CD4-positive, alpha-beta memory T cell (primary cell): Measurements from ENCODE around the gene RNF26. TPM values are rescaled to one million over a fixed set of nuclear protein-coding genes. Genes with fewer than 3 reads are reported as not detected.

ENCODE experiments used
- CTCF ChIA-PET: fragments of 350-600 bp; sonication (Branson Sonifier 250); formaldehyde crosslinking; loops from one replicate; lab custom pipeline; 2021; ENCODE audit warnings: inconsistent platforms; ENCODE audit not compliant: partially characterized antibody; lab: Charles Lee
- POLR2A ChIA-PET: fragments of 350-600 bp; sonication (Branson Sonifier 250); formaldehyde crosslinking; loops from one replicate; lab custom pipeline; 2021; ENCODE audit not compliant: partially characterized antibody; lab: Charles Lee
- DNase-seq, 5 donors: peaks; one replicate each; pipeline versions ENCODE4 v3.0.0 to v3.0.0-alpha.2; 2020 to 2022; ENCODE audit warnings: mixed read lengths in 1 of 5
- H3K27ac ChIP-seq: one replicate; pipeline ENCODE4 v1.7.0; 2013; ENCODE audit warnings: low read depth, low read length
- H3K27me3 ChIP-seq: 2 replicates; pipeline ENCODE4 v1.7.0; 2013; ENCODE audit warnings: mild to moderate bottlenecking, low read length, moderate library complexity; ENCODE audit not compliant: insufficient read depth
- H3K36me3 ChIP-seq: 2 replicates; pipeline ENCODE4 v1.7.0; 2013; ENCODE audit warnings: mild to moderate bottlenecking, low read length, moderate library complexity; ENCODE audit not compliant: insufficient read depth
- H3K4me1 ChIP-seq: 2 replicates; pipeline ENCODE4 v1.7.0; 2013; ENCODE audit warnings: mild to moderate bottlenecking, low read length, moderate library complexity; ENCODE audit not compliant: insufficient read depth
- H3K4me3 ChIP-seq, 2 donors: one replicate each; pipeline ENCODE4 v1.7.0; 2013; ENCODE audit warnings: low read length in 2 of 2, mild to moderate bottlenecking in 1 of 2
- H3K9me3 ChIP-seq, 2 donors: one replicate each; pipeline ENCODE4 v1.7.0; 2013; ENCODE audit warnings: low read length in 2 of 2, control low read depth in 1 of 2; ENCODE audit not compliant: control insufficient read depth in 1 of 2
- H3K27ac Mint-ChIP-seq, 7 donors: one replicate each; pipeline ENCODE4 v1.8.0; 2020 to 2021; ENCODE audit warnings: mixed read lengths in 7 of 7, mild to moderate bottlenecking in 6 of 7, inconsistent platforms in 3 of 7, moderate library complexity in 3 of 7
- H3K27me3 Mint-ChIP-seq, 2 donors: one replicate each; pipeline ENCODE4 v1.8.0; 2020 to 2021; ENCODE audit warnings: mixed read lengths in 2 of 2
- H3K36me3 Mint-ChIP-seq, 2 donors: one replicate each; pipeline ENCODE4 v1.8.0; 2020 to 2021; ENCODE audit warnings: mixed read lengths in 2 of 2, inconsistent platforms in 1 of 2, mild to moderate bottlenecking in 1 of 2
- H3K4me1 Mint-ChIP-seq, 4 donors: one replicate each; pipeline ENCODE4 v1.8.0; 2020 to 2021; ENCODE audit warnings: mixed read lengths in 4 of 4, mild to moderate bottlenecking in 1 of 4
- H3K4me3 Mint-ChIP-seq, 8 donors: one replicate each; pipeline ENCODE4 v1.8.0; 2020 to 2021; ENCODE audit warnings: mixed read lengths in 8 of 8, mild to moderate bottlenecking in 7 of 8, moderate library complexity in 6 of 8, inconsistent platforms in 3 of 8
- H3K9me3 Mint-ChIP-seq, 8 donors: one replicate each; pipeline ENCODE4 v1.8.0; 2020 to 2021; ENCODE audit warnings: mixed read lengths in 8 of 8, mild to moderate bottlenecking in 5 of 8, inconsistent platforms in 3 of 8, moderate library complexity in 1 of 8
- intact Hi-C: fragments of 100-400 bp; cut with micrococcal nuclease; formaldehyde crosslinking; loops from one replicate; pipeline ENCODE4 v1.15.1; 2023
- polyA plus RNA-seq, 2 donors: library from polyadenylated mRNA; unstranded; fragments of 300-500 nt; fragmentation: Illumina TruSeq; gene quantifications; one replicate each; pipeline ENCODE4 v1.2.3, GENCODE V29; 2021
- total RNA-seq, 2 experiments: library from RNA; stranded (reverse); gene quantifications; one replicate each; pipeline ENCODE4 v1.2.3, GENCODE V29; 2021

The RNF26 gene
- total and polyA plus RNA-seq, 4 experiments from 2014 or later, result 17.5 to 50.8 (median 25.7) TPM

DNA sequence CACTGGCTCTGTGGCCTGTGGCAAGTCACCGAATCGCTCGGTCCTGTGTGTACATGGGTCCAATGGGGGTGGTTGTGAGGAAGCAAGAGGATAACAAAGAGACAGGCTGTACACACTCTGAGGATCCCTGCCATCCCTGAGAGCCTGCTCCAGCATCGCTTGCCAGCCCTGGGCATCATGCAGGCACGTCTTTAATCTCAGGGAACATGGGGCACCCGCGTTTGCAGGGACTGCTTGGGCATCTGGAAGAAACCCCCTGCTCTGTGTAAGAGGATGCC, 7.6 kb downstream of the RNF26 start:
- peak in 1 of 5 donors; percentile 39 for DNase-seq
- H3K27ac ChIP-seq, result no peak overlapping the region
- peaks cover 23% of the 10 kb centered on the region for H3K27me3 ChIP-seq
- H3K36me3 Mint-ChIP-seq, result peaks cover 0 to 3% of the 10 kb centered on the region in 2 donors
- peaks cover 0 to 2% (median 0%) of the 10 kb centered on the region in 8 donors for H3K9me3 Mint-ChIP-seq
- peaks cover 14% of the 10 kb centered on the region for H3K4me1 ChIP-seq
- H3K9me3 ChIP-seq, result no peaks in the 10 kb centered on the region
- CTCF ChIA-PET, result interaction anchor here (1.8 kb wide), 1 partner anchor 15 kb away, joined by 6 read pairs; no protein-coding TSS in a partner anchor
- POLR2A ChIA-PET, result interaction anchor here (0.6 kb wide), 1 partner anchor 298 kb away, joined by 4 read pairs; no protein-coding TSS in a partner anchor
- H3K4me1 Mint-ChIP-seq, result peaks cover 3 to 27% (median 17%) of the 10 kb centered on the region in 4 donors
- peak overlapping the region in 2 of 8 donors; percentile 10 to 35 for H3K4me3 Mint-ChIP-seq
- H3K4me3 ChIP-seq, result no peak overlapping the region
- intact Hi-C loops, result no loop called here
- H3K27ac Mint-ChIP-seq, result no peak overlapping the region
- peaks cover 30 to 32% of the 10 kb centered on the region in 2 donors for H3K27me3 Mint-ChIP-seq
- no peaks in the 10 kb centered on the region for H3K36me3 ChIP-seq

DNA sequence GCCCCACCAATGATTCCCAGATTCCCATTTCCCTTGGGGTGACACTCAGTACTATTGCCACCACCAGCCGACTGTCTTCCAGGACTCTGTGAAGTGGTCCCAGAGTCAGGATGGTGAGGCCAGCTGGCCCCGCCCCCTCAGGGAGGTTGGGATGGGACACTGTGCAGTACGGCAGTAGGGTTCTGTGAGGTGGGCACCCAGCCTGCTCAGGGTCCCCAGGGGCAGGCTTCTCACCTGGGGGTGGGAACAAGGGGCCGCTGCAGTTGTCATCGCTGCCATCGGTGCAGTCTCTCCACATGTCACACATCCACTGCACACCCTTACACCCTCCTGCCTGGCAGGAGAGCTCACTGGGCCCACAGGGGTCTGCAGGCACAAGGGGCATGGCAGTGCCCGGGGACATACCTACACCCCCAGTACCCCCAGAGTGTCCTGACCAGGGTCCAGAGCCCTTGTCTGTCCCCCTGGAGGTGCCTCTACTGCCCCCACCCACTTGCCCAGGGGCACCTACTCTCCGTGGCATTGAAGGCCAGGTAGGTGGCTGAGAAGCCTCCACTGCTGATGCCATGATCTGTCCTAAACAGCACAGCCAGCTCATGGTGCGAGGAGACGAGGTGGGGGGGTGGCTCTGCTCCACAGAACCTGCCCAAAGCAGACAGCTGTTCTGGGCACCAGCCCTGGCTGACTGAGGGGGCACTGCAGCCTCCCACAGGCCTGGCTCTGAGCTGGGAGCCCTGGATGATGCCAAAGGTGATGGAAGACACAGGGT, 8.2 kb downstream of the RNF26 start:
- Histone ChIP-seq H3K27ac (no peak overlapping the region), H3K4me3 (no peak overlapping the region), H3K36me3 (no peaks in the 10 kb centered on the region), H3K4me1 (peaks cover 14% of the 10 kb centered on the region), H3K27me3 (peaks cover 23% of the 10 kb centered on the region), H3K9me3 (no peaks in the 10 kb centered on the region)
- Mint-ChIP-seq H3K4me3 (peak overlapping the region in 1 of 8 donors; percentile 35), H3K27me3 (peaks cover 32 to 33% of the 10 kb centered on the region in 2 donors), H3K9me3 (peaks cover 0 to 2% (median 0%) of the 10 kb centered on the region in 8 donors), H3K36me3 (peaks cover 0 to 3% of the 10 kb centered on the region in 2 donors), H3K4me1 (peaks cover 3 to 23% (median 15%) of the 10 kb centered on the region in 4 donors), H3K27ac (no peak overlapping the region)
- ChIA-PET CTCF (interaction anchor here (1.2 to 1.6 kb wide), 2 partner anchors 8 to 13 kb away, joined by 3 to 5 read pairs; partner anchors contain the start of gene RNF26), POLR2A (no interaction called here)
- intact Hi-C loops, result no loop called here
- no peak for DNase-seq

DNA sequence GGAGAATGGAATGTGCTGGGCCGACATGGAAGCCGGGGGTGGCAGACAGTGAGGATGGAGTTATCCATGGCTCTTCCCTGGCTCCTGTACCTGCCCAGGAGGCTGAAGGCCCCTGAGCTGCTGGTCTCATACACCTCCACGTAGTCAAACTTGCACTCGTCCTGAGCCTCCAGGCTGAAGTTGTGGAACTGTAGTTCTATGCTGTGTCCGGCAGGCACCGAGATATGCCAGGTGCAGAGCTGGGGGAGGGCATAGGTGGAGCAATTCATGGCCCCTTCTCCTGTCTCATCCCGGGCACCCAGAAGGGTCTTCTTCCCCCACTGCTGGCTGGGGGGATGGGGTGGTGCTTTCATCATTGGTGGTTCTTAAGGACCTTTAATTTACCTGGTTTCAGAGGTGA, 9.4 kb downstream of the RNF26 start:
- peaks cover 0 to 2% (median 0%) of the 10 kb centered on the region in 8 donors for H3K9me3 Mint-ChIP-seq
- POLR2A ChIA-PET, result interaction anchor here (1.5 kb wide), 1 partner anchor 38 kb away, joined by 3 read pairs; the partner anchor contains the start of gene USP2
- H3K27me3 ChIP-seq, result peaks cover 23% of the 10 kb centered on the region
- peaks cover 6% of the 10 kb centered on the region for H3K4me1 ChIP-seq
- intact Hi-C loops, result no loop called here
- peaks cover 28 to 31% of the 10 kb centered on the region in 2 donors for H3K27me3 Mint-ChIP-seq
- H3K36me3 ChIP-seq, result no peaks in the 10 kb centered on the region
- no peaks in the 10 kb centered on the region for H3K36me3 Mint-ChIP-seq
- peaks cover 3 to 15% (median 11%) of the 10 kb centered on the region in 4 donors for H3K4me1 Mint-ChIP-seq
- no peak overlapping the region for H3K27ac Mint-ChIP-seq
- no peak overlapping the region for H3K27ac ChIP-seq
- no peak overlapping the region for H3K4me3 Mint-ChIP-seq
- CTCF ChIA-PET, result interaction anchor here (1.1 to 1.6 kb wide), 4 partner anchors 9 to 30 kb away, joined by 3 to 5 read pairs (median 4); partner anchors contain the start of gene RNF26
- H3K9me3 ChIP-seq, result no peaks in the 10 kb centered on the region
- no peak for DNase-seq
- H3K4me3 ChIP-seq, result no peak overlapping the region

DNA sequence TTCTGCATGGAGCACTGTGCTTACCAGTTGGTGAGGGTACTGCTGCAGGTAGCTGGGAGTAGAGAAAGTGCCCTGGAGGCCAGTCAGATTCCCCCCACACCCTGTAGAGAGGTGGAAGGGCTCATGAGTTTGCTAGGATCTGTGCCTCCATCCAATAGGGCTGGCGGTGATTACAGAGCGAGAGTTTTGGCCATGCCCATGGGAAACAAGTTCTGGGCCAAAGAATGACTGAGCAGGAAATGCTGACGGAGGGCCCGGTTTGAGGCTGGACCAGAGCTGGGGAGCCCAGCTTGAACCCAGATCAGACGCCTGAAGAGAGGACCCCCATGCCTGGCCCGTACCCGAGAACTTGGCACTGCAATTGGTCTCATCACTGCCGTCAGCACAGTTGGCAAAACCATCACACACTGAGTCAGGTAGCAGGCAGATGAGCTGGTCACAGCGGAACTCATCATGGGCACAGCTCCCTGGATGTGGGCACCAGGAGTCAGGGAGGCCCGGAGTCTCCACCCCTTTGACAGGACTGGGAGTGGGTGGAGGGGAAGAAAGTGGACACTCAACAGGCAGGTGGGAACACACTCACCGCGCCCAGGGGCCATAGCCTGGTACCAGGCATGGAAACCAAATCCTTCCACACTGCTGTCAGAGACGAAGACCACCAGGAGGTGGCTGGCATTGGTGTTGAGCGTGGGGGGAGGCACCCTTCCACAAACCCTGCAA, 10.1 kb downstream of the RNF26 start:
- Histone ChIP-seq H3K4me3 (no peak overlapping the region), H3K9me3 (no peaks in the 10 kb centered on the region), H3K27ac (no peak overlapping the region), H3K27me3 (peaks cover 17% of the 10 kb centered on the region), H3K36me3 (no peaks in the 10 kb centered on the region), H3K4me1 (peaks cover 4% of the 10 kb centered on the region)
- no peak for DNase-seq
- CTCF ChIA-PET, result interaction anchor here (1.1 to 2.7 kb wide), 4 partner anchors 12 to 29 kb away, joined by 3 to 10 read pairs (median 5); no protein-coding TSS in a partner anchor
- intact Hi-C loops, result no loop called here
- POLR2A ChIA-PET, result interaction anchor here (1.5 kb wide), 1 partner anchor 37 kb away, joined by 3 read pairs; the partner anchor contains the start of gene USP2
- H3K4me3 Mint-ChIP-seq, result no peak overlapping the region
- peaks cover 0 to 2% (median 0%) of the 10 kb centered on the region in 8 donors for H3K9me3 Mint-ChIP-seq
- H3K27me3 Mint-ChIP-seq, result peaks cover 21 to 24% of the 10 kb centered on the region in 2 donors
- no peak overlapping the region for H3K27ac Mint-ChIP-seq
- H3K36me3 Mint-ChIP-seq, result no peaks in the 10 kb centered on the region
- H3K4me1 Mint-ChIP-seq, result peaks cover 3 to 8% (median 6%) of the 10 kb centered on the region in 4 donors

DNA sequence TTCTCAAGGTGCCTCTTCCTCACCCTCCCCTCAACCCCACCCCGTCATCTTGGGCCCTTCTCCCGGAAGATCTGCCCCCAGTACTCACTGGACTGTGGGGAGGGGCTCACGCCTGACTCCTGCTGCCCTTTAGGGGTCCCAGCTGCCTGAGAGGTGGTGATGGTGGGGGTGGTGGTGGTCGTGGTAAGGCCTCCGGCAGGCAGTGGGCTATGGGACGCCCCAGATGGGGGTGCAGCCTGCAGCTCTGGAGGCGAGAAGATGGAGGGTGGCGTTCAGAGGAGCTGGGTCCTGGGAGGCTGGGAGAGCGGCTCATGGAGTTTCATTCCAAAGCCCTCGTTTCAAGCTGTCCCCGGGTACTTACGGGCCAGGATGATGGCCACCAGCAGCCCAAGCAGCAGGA, 11.4 kb downstream of the RNF26 start:
- H3K27me3 Mint-ChIP-seq, result peaks cover 20 to 27% of the 10 kb centered on the region in 2 donors
- no peaks in the 10 kb centered on the region for H3K36me3 ChIP-seq
- no peaks in the 10 kb centered on the region for H3K9me3 ChIP-seq
- no peak overlapping the region for H3K4me3 Mint-ChIP-seq
- H3K4me1 ChIP-seq, result peaks cover 6% of the 10 kb centered on the region
- intact Hi-C loops, result no loop called here
- H3K4me3 ChIP-seq, result no peak overlapping the region
- ChIA-PET CTCF (interaction anchor here (0.9 to 2.7 kb wide), 2 partner anchors 11 to 22 kb away, joined by 3 to 10 read pairs; no protein-coding TSS in a partner anchor), POLR2A (no interaction called here)
- peaks cover 0 to 2% (median 0%) of the 10 kb centered on the region in 8 donors for H3K9me3 Mint-ChIP-seq
- peak in 1 of 5 donors; percentile 37 for DNase-seq
- no peaks in the 10 kb centered on the region for H3K36me3 Mint-ChIP-seq
- H3K27ac Mint-ChIP-seq, result no peak overlapping the region
- peaks cover 12% of the 10 kb centered on the region for H3K27me3 ChIP-seq
- peaks cover 4 to 12% (median 9%) of the 10 kb centered on the region in 4 donors for H3K4me1 Mint-ChIP-seq
- no peak overlapping the region for H3K27ac ChIP-seq

DNA sequence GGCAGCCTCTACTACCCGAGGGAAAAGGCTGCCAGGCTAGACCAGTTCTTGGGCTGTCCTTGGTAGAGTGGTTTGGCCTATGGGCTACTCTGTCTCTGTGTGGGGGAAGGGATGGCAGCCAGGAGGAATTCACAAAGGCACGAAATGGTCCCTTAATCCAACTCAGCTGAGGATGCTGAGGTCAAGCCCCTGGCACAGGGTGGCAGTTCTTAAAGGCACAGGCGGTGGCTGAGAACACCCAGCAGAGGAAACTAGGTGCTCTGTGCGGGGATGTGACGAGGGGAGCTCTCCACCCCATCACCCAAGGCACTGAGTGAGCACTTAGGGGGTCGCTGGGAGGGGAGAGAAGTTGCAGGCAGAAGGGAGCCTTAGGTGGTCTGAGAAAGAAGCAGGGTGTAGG, 12.3 kb downstream of the RNF26 start, which contains the start of gene MFRP:
MFRP (minus strand) TSS at position 101 of the 400 bp plus-strand sequence. CDS start 192 bp downstream, outside the sequence.
- H3K36me3 Mint-ChIP-seq, result no peaks in the 10 kb centered on the region
- POLR2A ChIA-PET, result no interaction called here
- intact Hi-C loops, result no loop called here
- H3K4me1 Mint-ChIP-seq, result peaks cover 0 to 5% (median 4%) of the 10 kb centered on the region in 4 donors
- H3K27me3 ChIP-seq, result peaks cover 4% of the 10 kb centered on the region
- CTCF ChIA-PET, result interaction anchor here (0.5 to 2.7 kb wide), 3 partner anchors 10 to 1716 kb away, joined by 3 to 10 read pairs (median 3); no protein-coding TSS in a partner anchor
- H3K27ac Mint-ChIP-seq, result no peak within 1 kb of the TSS
- no peaks in the 10 kb centered on the region for H3K36me3 ChIP-seq
- peaks cover 6% of the 10 kb centered on the region for H3K4me1 ChIP-seq
- H3K27me3 Mint-ChIP-seq, result peaks cover 12 to 20% of the 10 kb centered on the region in 2 donors
- H3K27ac ChIP-seq, result no peak within 1 kb of the TSS
- H3K9me3 ChIP-seq, result no peaks in the 10 kb centered on the region
- peaks cover 0 to 2% (median 0%) of the 10 kb centered on the region in 8 donors for H3K9me3 Mint-ChIP-seq
- DNase-seq, result no peak
- H3K4me3 Mint-ChIP-seq, result no peak within 1 kb of the TSS
- no peak within 1 kb of the TSS for H3K4me3 ChIP-seq
